HL-60 (cell line): ENCODE results near the gene TSPAN18.

Experiments used
- DNase-seq, 2 experiments: peaks; one replicate each; pipeline ENCODE4 v3.0.0-alpha.2; 2010 to 2020; ENCODE audit warnings: low read depth in 1 of 2, low spot score in 1 of 2
- H3K27ac ChIP-seq: fragments of 250-450 bp; sonication (Bioruptor Pico); replicated peaks from 2 replicates; pipeline ENCODE4 v1.5.1; 2020; ENCODE audit warnings: mild to moderate bottlenecking, moderate library complexity
- H3K27me3 ChIP-seq: fragments of 250-450 bp; sonication (Bioruptor Pico); 2 replicates; pipeline ENCODE4 v1.5.1; 2021; ENCODE audit warnings: mild to moderate bottlenecking, moderate library complexity; ENCODE audit not compliant: insufficient read depth, poor library complexity, severe bottlenecking
- H3K4me3 ChIP-seq: replicated peaks from 2 replicates; pipeline ENCODE4 v1.5.1; 2011; ENCODE audit warnings: mild to moderate bottlenecking, control low read depth, low read length; ENCODE audit not compliant: insufficient read depth
- CTCF ChIP-seq: IDR thresholded peaks from one replicate; pipeline ENCODE4 v1.5.1; 2011; ENCODE audit warnings: low read length, control low read depth, inconsistent platforms; ENCODE audit not compliant: insufficient read depth
- GABPA ChIP-seq: IDR thresholded peaks from 2 replicates; pipeline ENCODE4 v1.6.1; 2012; ENCODE audit warnings: low read depth
- POLR2AphosphoS5 ChIP-seq: IDR thresholded peaks from 2 replicates; pipeline ENCODE4 v1.6.1; 2012; ENCODE audit warnings: low read depth
- REST ChIP-seq: IDR thresholded peaks from 2 replicates; pipeline ENCODE4 v1.6.1; 2012; ENCODE audit warnings: low read depth; ENCODE audit not compliant: insufficient replicate concordance
- SPI1 ChIP-seq: IDR thresholded peaks from 2 replicates; pipeline ENCODE4 v1.6.1; 2012; ENCODE audit warnings: low read depth, mild to moderate bottlenecking, borderline replicate concordance

TSPAN18 gene

GRCh38 chr11:44885065-44885810 lies 158.5 kb downstream of the TSPAN18 start:
- TF ChIP-seq POLR2AphosphoS5 (no peak), CTCF (no peak), SPI1 (no peak), GABPA (no peak), REST (no peak)
- no peak overlapping the region for H3K4me3 ChIP-seq
- H3K27me3 ChIP-seq = peaks cover 3% of the 10 kb centered on the region
- DNase-seq = no peak
- H3K27ac ChIP-seq = no peak overlapping the region

GRCh38 chr11:44885919-44886789 lies 159.4 kb downstream of the TSPAN18 start:
- TF ChIP-seq SPI1 = no peak
- no peak for TF ChIP-seq REST
- no peak for TF ChIP-seq GABPA
- TF ChIP-seq CTCF = no peak
- TF ChIP-seq POLR2AphosphoS5 = no peak
- Histone ChIP-seq H3K27me3 (peaks cover 3% of the 10 kb centered on the region), H3K4me3 (no peak overlapping the region), H3K27ac (no peak overlapping the region)
- DNase-seq = no peak

GRCh38 chr11:44886790-44887140 lies 160.0 kb downstream of the TSPAN18 start:
- TF ChIP-seq CTCF (no peak), POLR2AphosphoS5 (no peak), SPI1 (no peak), REST (no peak), GABPA (no peak)
- peaks cover 3% of the 10 kb centered on the region for H3K27me3 ChIP-seq
- DNase-seq = no peak

More at GRCh38 chr11:44886790-44887140, 160.0 kb downstream of the TSPAN18 start:
- Histone ChIP-seq H3K4me3 (no peak overlapping the region), H3K27ac (no peak overlapping the region)
